BE2C (cell line): Measurements from ENCODE around the gene BEST4.

Experiments used
- DNase-seq: peaks from one replicate; pipeline ENCODE4 v3.0.0-alpha.2; 2020
- H3K27me3 ChIP-seq: fragments of 250-450 bp; sonication (Bioruptor Pico); 2 replicates; pipeline ENCODE4 v1.5.1; 2020; ENCODE audit warnings: mild to moderate bottlenecking
- H3K36me3 ChIP-seq: fragments of 250-450 bp; sonication (Bioruptor Pico); 2 replicates; pipeline ENCODE4 v1.5.1; 2020; ENCODE audit warnings: mild to moderate bottlenecking
- H3K4me1 ChIP-seq: fragments of 250-450 bp; sonication (Bioruptor Pico); 2 replicates; pipeline ENCODE4 v1.5.1; 2020
- H3K4me3 ChIP-seq: 2 replicates; pipeline ENCODE4 v1.5.1; 2011; ENCODE audit warnings: low read depth, low read length
- H3K9me3 ChIP-seq: fragments of 250-450 bp; sonication (Bioruptor Pico); 2 replicates; pipeline ENCODE4 v1.5.1; 2020
- TF ChIP-seq, protein P1 (sequence below): IDR thresholded peaks from 2 replicates; pipeline ENCODE4 v1.5.1; 2012; ENCODE audit warnings: mild to moderate bottlenecking, low read depth, low read length

BEST4 gene

DNA sequence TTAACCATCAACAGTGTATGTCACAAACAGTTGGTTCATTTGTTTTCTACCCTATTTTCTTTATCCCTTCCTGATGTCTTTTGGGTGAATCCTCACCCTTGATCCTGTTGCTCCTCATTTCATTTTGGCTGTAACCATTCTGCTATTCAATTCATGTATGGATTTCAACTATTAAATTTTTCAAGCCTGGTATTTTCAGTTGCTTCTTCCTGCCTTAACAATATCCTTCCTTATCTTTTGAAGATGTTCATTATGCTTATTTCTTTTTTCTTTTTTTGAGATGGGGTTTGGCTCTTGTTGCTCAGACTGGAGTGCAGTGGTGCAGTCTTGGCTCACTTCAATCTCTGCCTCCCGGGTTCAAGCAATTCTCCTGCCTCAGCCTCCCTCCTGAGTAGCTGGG, 54.2 kb downstream of the BEST4 start:
- Histone ChIP-seq H3K9me3 (no peaks in the 10 kb centered on the region), H3K27me3 (no peaks in the 10 kb centered on the region), H3K4me1 (no peaks in the 10 kb centered on the region), H3K4me3 (no peak overlapping the region), H3K36me3 (no peaks in the 10 kb centered on the region)
- no peak for DNase-seq
- TF ChIP-seq, protein P1, sequence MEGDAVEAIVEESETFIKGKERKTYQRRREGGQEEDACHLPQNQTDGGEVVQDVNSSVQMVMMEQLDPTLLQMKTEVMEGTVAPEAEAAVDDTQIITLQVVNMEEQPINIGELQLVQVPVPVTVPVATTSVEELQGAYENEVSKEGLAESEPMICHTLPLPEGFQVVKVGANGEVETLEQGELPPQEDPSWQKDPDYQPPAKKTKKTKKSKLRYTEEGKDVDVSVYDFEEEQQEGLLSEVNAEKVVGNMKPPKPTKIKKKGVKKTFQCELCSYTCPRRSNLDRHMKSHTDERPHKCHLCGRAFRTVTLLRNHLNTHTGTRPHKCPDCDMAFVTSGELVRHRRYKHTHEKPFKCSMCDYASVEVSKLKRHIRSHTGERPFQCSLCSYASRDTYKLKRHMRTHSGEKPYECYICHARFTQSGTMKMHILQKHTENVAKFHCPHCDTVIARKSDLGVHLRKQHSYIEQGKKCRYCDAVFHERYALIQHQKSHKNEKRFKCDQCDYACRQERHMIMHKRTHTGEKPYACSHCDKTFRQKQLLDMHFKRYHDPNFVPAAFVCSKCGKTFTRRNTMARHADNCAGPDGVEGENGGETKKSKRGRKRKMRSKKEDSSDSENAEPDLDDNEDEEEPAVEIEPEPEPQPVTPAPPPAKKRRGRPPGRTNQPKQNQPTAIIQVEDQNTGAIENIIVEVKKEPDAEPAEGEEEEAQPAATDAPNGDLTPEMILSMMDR = no peak
